GM19240 (cell line): ENCODE data around the gene SOD3.

Source experiments
- DNase-seq: peaks from one replicate; pipeline ENCODE4 v3.0.0; 2011; ENCODE audit warnings: low spot score; ENCODE audit not compliant: insufficient read length

The SOD3 gene

GRCh38 chr4:24801136-24801855 lies 5.9 kb downstream of the SOD3 start:
- no peak for DNase-seq

- DNase-seq: no peak
Observed at GRCh38 chr4:24802648-24803047, 7.3 kb downstream of the SOD3 start.

GRCh38 chr4:24805067-24805466 lies 9.7 kb downstream of the SOD3 start:
- DNase-seq: no peak

- DNase-seq: no peak
Observed at GRCh38 chr4:24805566-24805965, 10.2 kb downstream of the SOD3 start.

- no peak for DNase-seq
Observed at GRCh38 chr4:24806206-24806990, 11.0 kb downstream of the SOD3 start.

GRCh38 chr4:24807611-24808010 lies 12.2 kb downstream of the SOD3 start:
- no peak for DNase-seq

- no peak for DNase-seq
Observed at GRCh38 chr4:24808261-24808660, 12.9 kb downstream of the SOD3 start.

- no peak for DNase-seq
Observed at GRCh38 chr4:24808955-24809354, 13.6 kb downstream of the SOD3 start.

GRCh38 chr4:24809376-24809775 lies 14.0 kb downstream of the SOD3 start:
- no peak for DNase-seq

- no peak for DNase-seq
Observed at GRCh38 chr4:24809815-24810405, 14.5 kb downstream of the SOD3 start.

GRCh38 chr4:24810871-24811631 lies 15.7 kb downstream of the SOD3 start:
- DNase-seq: no peak

- no peak for DNase-seq
Observed at GRCh38 chr4:24813732-24814131, 18.4 kb downstream of the SOD3 start.

GRCh38 chr4:24816797-24817196 lies 21.4 kb downstream of the SOD3 start:
- DNase-seq: no peak

- DNase-seq: no peak
Observed at GRCh38 chr4:24820541-24820940, 25.2 kb downstream of the SOD3 start.

GRCh38 chr4:24824720-24825119 lies 29.3 kb downstream of the SOD3 start:
- no peak for DNase-seq

GRCh38 chr4:24831637-24832036 lies 36.3 kb downstream of the SOD3 start:
- no peak for DNase-seq

GRCh38 chr4:24835696-24836095 lies 40.3 kb downstream of the SOD3 start:
- DNase-seq: no peak

GRCh38 chr4:24836661-24837242 lies 41.4 kb downstream of the SOD3 start:
- no peak for DNase-seq

- DNase-seq: no peak
Observed at GRCh38 chr4:24837336-24837735, 42.0 kb downstream of the SOD3 start.

- no peak for DNase-seq
Observed at GRCh38 chr4:24837781-24838180, 42.4 kb downstream of the SOD3 start.

GRCh38 chr4:24840362-24840761 lies 45.0 kb downstream of the SOD3 start:
- DNase-seq: no peak
